T-cell (primary cell): ENCODE results near the gene ARHGAP6. TPM values are rescaled to one million over a fixed set of nuclear protein-coding genes. Genes with fewer than 3 reads are reported as not detected.

Source experiments
- ATAC-seq, 4 experiments: fragments of 200-7000 bp in 3 of 4; fragments of 150-1000 bp in 1 of 4; cut with Tn5 transposase; replicated peaks in 1 of 4; 1 replicate in 3 of 4; 2 replicates in 1 of 4; pipeline ENCODE4 v1.10.0; 2021; ENCODE audit warnings: moderate library complexity in 3 of 4, mild to moderate bottlenecking in 2 of 4, moderate number of reproducible peaks in 1 of 4
- CTCF ChIA-PET, 2 donors: fragments of 300-600 bp; sonication (Branson Sonifier 250); formaldehyde crosslinking; loops; one replicate each; lab custom pipeline; 2022; ENCODE audit warnings: antibody characterized with exemption in 2 of 2; lab: Charles Lee
- POLR2A ChIA-PET, 2 donors: fragments of 300-600 bp; sonication (Branson Sonifier 250); formaldehyde crosslinking; loops; one replicate each; lab custom pipeline; 2022; ENCODE audit warnings: antibody characterized with exemption in 2 of 2; lab: Charles Lee
- DNase-seq, 35 experiments: peaks; one replicate each; pipeline versions ENCODE4 v3.0.0 to v3.0.0-alpha.2; 2013 to 2023
- H3K27ac ChIP-seq: one replicate; pipeline ENCODE4 v1.5.1; 2013; ENCODE audit warnings: low read length
- H3K27me3 ChIP-seq, 2 experiments: replicated peaks in 1 of 2; 1 replicate in 1 of 2; 2 replicates in 1 of 2; pipeline versions ENCODE4 v1.6.1 to v1.7.0; 2013; ENCODE audit warnings: low read length in 1 of 2, mixed read lengths in 1 of 2; ENCODE audit not compliant: control insufficient read depth in 2 of 2, insufficient read depth in 2 of 2; ENCODE audit errors: extremely low read depth in 1 of 2
- H3K36me3 ChIP-seq, 2 donors: 1 replicate in 1 of 2; 2 replicates in 1 of 2; pipeline versions ENCODE4 v1.6.1 to v1.7.0; 2013; ENCODE audit warnings: low read length in 1 of 2; ENCODE audit not compliant: control insufficient read depth in 2 of 2, insufficient read depth in 1 of 2; ENCODE audit errors: extremely low read depth in 1 of 2
- H3K4me1 ChIP-seq, 2 experiments: 1 replicate in 1 of 2; 2 replicates in 1 of 2; pipeline versions ENCODE4 v1.6.1 to v1.7.0; 2013; ENCODE audit warnings: low read length in 2 of 2, mixed read lengths in 1 of 2; ENCODE audit not compliant: insufficient read depth in 2 of 2, control insufficient read depth in 1 of 2; ENCODE audit errors: extremely low read depth in 1 of 2
- H3K4me3 ChIP-seq, 2 donors: 1 replicate in 1 of 2; 2 replicates in 1 of 2; pipeline versions ENCODE4 v1.5.1 to v1.7.0; 2013; ENCODE audit warnings: mild to moderate bottlenecking in 2 of 2, low read length in 1 of 2, moderate library complexity in 1 of 2; ENCODE audit not compliant: control insufficient read depth in 1 of 2; ENCODE audit errors: extremely low read depth in 1 of 2
- H3K9me3 ChIP-seq: 2 replicates; pipeline ENCODE4 v1.7.0; 2013
- H3K27ac Mint-ChIP-seq, 2 donors: one replicate each; pipeline ENCODE4 v1.8.0; 2020 to 2021; ENCODE audit warnings: mild to moderate bottlenecking in 2 of 2, mixed read lengths in 2 of 2
- H3K27me3 Mint-ChIP-seq, 2 donors: one replicate each; pipeline ENCODE4 v1.8.0; 2021 to 2022; ENCODE audit warnings: mixed read lengths in 2 of 2
- H3K36me3 Mint-ChIP-seq: one replicate; pipeline ENCODE4 v1.8.0; 2021; ENCODE audit warnings: mixed read lengths
- H3K4me1 Mint-ChIP-seq, 3 donors: one replicate each; pipeline ENCODE4 v1.8.0; 2020 to 2022; ENCODE audit warnings: mixed read lengths in 3 of 3, mild to moderate bottlenecking in 1 of 3
- H3K4me3 Mint-ChIP-seq, 3 donors: one replicate each; pipeline ENCODE4 v1.8.0; 2020 to 2022; ENCODE audit warnings: mild to moderate bottlenecking in 3 of 3, mixed read lengths in 3 of 3, moderate library complexity in 3 of 3
- H3K9me3 Mint-ChIP-seq, 3 donors: one replicate each; pipeline ENCODE4 v1.8.0; 2020 to 2022; ENCODE audit warnings: mixed read lengths in 3 of 3
- WGBS: methylation state at CpG from one replicate; pipeline ENCODE4 v1.1.5; 2013; ENCODE audit warnings: missing lambda C conversion rate; ENCODE audit not compliant: insufficient coverage; 5-methylcytosine and 5-hydroxymethylcytosine counted together
- total RNA-seq, 35 experiments: library from RNA in 6 of 35; stranded (reverse) in 6 of 35; fragments of 120-200 nt in 1 of 35; gene quantifications; one replicate each; pipeline versions ENCODE4 v1.2.1 to v1.2.4 and lab custom pipeline; 2013 to 2026

ARHGAP6 gene
- total RNA-seq, 5 donors from 2014 or later (not counting 1 experiment from before 2014, with no cell fraction given), result 0.09 to 0.13 (median 0.12) TPM; not detected in 2

GRCh38 chrX:11267425-11267824 lies 398.3 kb downstream of the ARHGAP6 start:
- Histone ChIP-seq H3K36me3 (no peaks in the 10 kb centered on the region), H3K27me3 (no peaks in the 10 kb centered on the region), H3K27ac (no peak overlapping the region), H3K9me3 (no peaks in the 10 kb centered on the region), H3K4me1 (no peaks in the 10 kb centered on the region), H3K4me3 (no peak overlapping the region)
- ChIA-PET CTCF (no interaction called here), POLR2A (no interaction called here)
- no CpG with 5 or more reads among the region's 3 CpGs for WGBS
- Mint-ChIP-seq H3K36me3 (no peaks in the 10 kb centered on the region), H3K4me3 (no peak overlapping the region), H3K27me3 (peaks cover 0 to 7% of the 10 kb centered on the region in 2 donors), H3K27ac (no peak overlapping the region), H3K4me1 (no peaks in the 10 kb centered on the region), H3K9me3 (no peaks in the 10 kb centered on the region)
- DNase-seq (no peak), ATAC-seq (no peak)

GRCh38 chrX:11266573-11267003 lies 399.1 kb downstream of the ARHGAP6 start:
- Histone ChIP-seq H3K27ac (no peak overlapping the region), H3K4me1 (no peaks in the 10 kb centered on the region), H3K4me3 (no peak overlapping the region), H3K27me3 (no peaks in the 10 kb centered on the region), H3K9me3 (no peaks in the 10 kb centered on the region), H3K36me3 (no peaks in the 10 kb centered on the region)
- no peaks in the 10 kb centered on the region for H3K9me3 Mint-ChIP-seq
- DNase-seq, result no peak
- ATAC-seq, result no peak
- ChIA-PET POLR2A (no interaction called here), CTCF (no interaction called here)
- peaks cover 0 to 5% of the 10 kb centered on the region in 2 donors for H3K27me3 Mint-ChIP-seq
- H3K4me3 Mint-ChIP-seq, result no peak overlapping the region
- WGBS, result no CpG with 5 or more reads among the region's 5 CpGs
- H3K36me3 Mint-ChIP-seq, result no peaks in the 10 kb centered on the region
- no peaks in the 10 kb centered on the region for H3K4me1 Mint-ChIP-seq
- no peak overlapping the region for H3K27ac Mint-ChIP-seq

GRCh38 chrX:11265352-11265751 lies 400.4 kb downstream of the ARHGAP6 start:
- Histone ChIP-seq H3K4me1 (no peaks in the 10 kb centered on the region), H3K27ac (no peak overlapping the region), H3K4me3 (no peak overlapping the region), H3K36me3 (no peaks in the 10 kb centered on the region), H3K27me3 (no peaks in the 10 kb centered on the region), H3K9me3 (no peaks in the 10 kb centered on the region)
- ChIA-PET POLR2A (no interaction called here), CTCF (no interaction called here)
- Mint-ChIP-seq H3K27ac (no peak overlapping the region), H3K27me3 (peaks cover 0 to 5% of the 10 kb centered on the region in 2 donors), H3K4me1 (no peaks in the 10 kb centered on the region), H3K4me3 (no peak overlapping the region), H3K36me3 (no peaks in the 10 kb centered on the region), H3K9me3 (no peaks in the 10 kb centered on the region)
- no peak for ATAC-seq
- WGBS, result no CpG with 5 or more reads among the region's 3 CpGs
- DNase-seq, result no peak

DNA sequence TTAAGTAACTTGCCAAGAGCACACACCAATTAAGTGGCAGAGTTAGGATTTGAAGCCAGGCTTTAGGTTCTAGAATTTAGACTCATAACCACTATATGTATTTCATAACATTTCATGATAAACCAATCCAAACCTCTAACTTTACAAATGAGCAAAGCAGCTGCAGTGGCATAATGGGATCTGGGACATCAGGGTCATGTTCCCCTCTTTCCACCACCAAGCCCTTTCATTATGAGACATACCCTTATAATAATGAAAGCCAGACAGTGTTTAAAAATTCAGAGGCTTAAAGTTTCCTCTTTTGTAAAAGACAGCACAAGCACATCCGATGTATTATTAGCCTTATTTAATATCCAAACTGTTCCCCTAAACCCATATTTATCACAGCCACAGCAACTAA lies 400.8 kb downstream of the ARHGAP6 start:
- no peaks in the 10 kb centered on the region for H3K36me3 Mint-ChIP-seq
- WGBS, result no CpG with 5 or more reads among the region's 1 CpG
- peaks cover 0 to 9% of the 10 kb centered on the region in 2 donors for H3K27me3 Mint-ChIP-seq
- no peaks in the 10 kb centered on the region for H3K4me1 ChIP-seq
- ATAC-seq (no peak), DNase-seq (no peak)
- no peaks in the 10 kb centered on the region for H3K36me3 ChIP-seq
- H3K4me1 Mint-ChIP-seq, result no peaks in the 10 kb centered on the region
- H3K27ac ChIP-seq, result no peak overlapping the region
- H3K9me3 ChIP-seq, result no peaks in the 10 kb centered on the region
- peaks cover 0 to under 1% (median 0%) of the 10 kb centered on the region in 3 donors for H3K9me3 Mint-ChIP-seq
- H3K27me3 ChIP-seq, result no peaks in the 10 kb centered on the region
- no peak overlapping the region for H3K27ac Mint-ChIP-seq
- CTCF ChIA-PET, result no interaction called here
- no peak overlapping the region for H3K4me3 Mint-ChIP-seq
- no peak overlapping the region for H3K4me3 ChIP-seq
- POLR2A ChIA-PET, result no interaction called here

GRCh38 chrX:11261260-11261659 lies 404.5 kb downstream of the ARHGAP6 start:
- ChIA-PET POLR2A (no interaction called here), CTCF (no interaction called here)
- peaks cover 0 to 10% of the 10 kb centered on the region in 2 donors for H3K27me3 Mint-ChIP-seq
- no peak overlapping the region for H3K4me3 Mint-ChIP-seq
- H3K36me3 Mint-ChIP-seq, result no peaks in the 10 kb centered on the region
- H3K27ac Mint-ChIP-seq, result no peak overlapping the region
- H3K36me3 ChIP-seq, result no peaks in the 10 kb centered on the region
- H3K9me3 Mint-ChIP-seq, result peaks cover 0 to 7% (median 0%) of the 10 kb centered on the region in 3 donors
- H3K9me3 ChIP-seq, result no peaks in the 10 kb centered on the region
- WGBS, result no CpG with 5 or more reads among the region's 1 CpG
- DNase-seq (no peak), ATAC-seq (no peak)
- H3K4me1 Mint-ChIP-seq, result no peaks in the 10 kb centered on the region
- no peak overlapping the region for H3K27ac ChIP-seq
- no peak overlapping the region for H3K4me3 ChIP-seq
- H3K4me1 ChIP-seq, result no peaks in the 10 kb centered on the region
- no peaks in the 10 kb centered on the region for H3K27me3 ChIP-seq

DNA sequence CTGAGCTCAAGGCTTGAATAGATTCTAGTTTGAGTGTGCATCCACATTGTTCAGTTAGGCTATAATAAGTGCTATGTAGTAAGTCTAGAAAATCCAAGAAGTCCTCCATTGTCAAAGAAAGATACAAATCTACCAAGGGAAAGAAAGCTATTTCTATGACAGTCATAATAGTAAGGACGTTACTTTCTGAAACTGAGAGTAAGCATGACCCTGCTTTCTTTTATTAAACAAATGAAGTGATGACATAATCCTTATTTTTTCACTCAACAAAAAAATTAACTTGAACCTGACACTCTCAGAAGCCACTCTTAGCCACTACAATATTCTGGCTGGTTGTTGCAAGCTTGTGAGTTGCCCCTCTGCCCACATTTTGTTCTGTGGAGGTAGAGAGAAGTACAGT lies 406.3 kb downstream of the ARHGAP6 start:
- Mint-ChIP-seq H3K4me3 (no peak overlapping the region), H3K27me3 (peaks cover 0 to 10% of the 10 kb centered on the region in 2 donors), H3K27ac (no peak overlapping the region), H3K9me3 (peaks cover 0 to 10% (median 0%) of the 10 kb centered on the region in 3 donors), H3K36me3 (no peaks in the 10 kb centered on the region), H3K4me1 (no peaks in the 10 kb centered on the region)
- CTCF ChIA-PET, result no interaction called here
- H3K4me3 ChIP-seq, result no peak overlapping the region
- POLR2A ChIA-PET, result no interaction called here
- H3K36me3 ChIP-seq, result no peaks in the 10 kb centered on the region
- DNase-seq, result no peak
- no CpG with 5 or more reads among the region's 1 CpG for WGBS
- H3K4me1 ChIP-seq, result no peaks in the 10 kb centered on the region
- ATAC-seq, result no peak
- H3K27me3 ChIP-seq, result no peaks in the 10 kb centered on the region
- H3K9me3 ChIP-seq, result no peaks in the 10 kb centered on the region
- H3K27ac ChIP-seq, result no peak overlapping the region

DNA sequence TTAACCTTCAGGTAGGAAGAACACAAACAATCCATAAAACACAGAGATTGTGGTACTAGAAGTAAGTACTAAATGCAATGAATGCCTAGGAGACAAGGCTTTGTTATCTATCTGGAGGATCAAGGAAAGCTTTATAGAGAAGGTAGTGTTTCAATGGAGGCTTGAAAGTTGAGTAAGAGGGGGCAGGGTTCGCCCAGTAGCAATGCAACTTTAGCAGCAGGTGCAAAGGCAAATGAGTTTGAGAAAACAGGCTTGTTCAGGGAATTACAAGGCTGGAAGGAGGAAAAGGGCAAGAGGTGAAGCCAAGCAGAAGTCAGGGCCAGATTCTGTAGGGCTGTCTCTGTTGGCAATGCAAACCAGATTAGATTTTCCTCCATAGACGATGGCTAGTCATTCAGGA lies 408.0 kb downstream of the ARHGAP6 start:
- ChIA-PET CTCF (no interaction called here), POLR2A (no interaction called here)
- 43% methylated on average over 1 of the region's 2 CpGs for WGBS
- Mint-ChIP-seq H3K27ac (no peak overlapping the region), H3K4me3 (no peak overlapping the region), H3K27me3 (peaks cover 0 to 10% of the 10 kb centered on the region in 2 donors), H3K36me3 (no peaks in the 10 kb centered on the region), H3K9me3 (peaks cover 0 to 10% (median 0%) of the 10 kb centered on the region in 3 donors), H3K4me1 (no peaks in the 10 kb centered on the region)
- no peaks in the 10 kb centered on the region for H3K9me3 ChIP-seq
- H3K27me3 ChIP-seq, result no peaks in the 10 kb centered on the region
- no peaks in the 10 kb centered on the region for H3K36me3 ChIP-seq
- no peak for ATAC-seq
- DNase-seq, result no peak
- no peak overlapping the region for H3K4me3 ChIP-seq
- no peaks in the 10 kb centered on the region for H3K4me1 ChIP-seq
- no peak overlapping the region for H3K27ac ChIP-seq
